Measurements from ENCODE around the gene SPATA19. TPM values are rescaled to one million over a fixed set of nuclear protein-coding genes. Genes with fewer than 3 reads are reported as not detected.
A peak's percentile ranks its signal among the peaks of the same experiment; 100 is the strongest.

The SPATA19 gene
- total and polyA plus RNA-seq, 2 of the 13 experiments (the other 11 are each of a cell fraction or from before 2014, with no cell fraction given) = not detected

DNA sequence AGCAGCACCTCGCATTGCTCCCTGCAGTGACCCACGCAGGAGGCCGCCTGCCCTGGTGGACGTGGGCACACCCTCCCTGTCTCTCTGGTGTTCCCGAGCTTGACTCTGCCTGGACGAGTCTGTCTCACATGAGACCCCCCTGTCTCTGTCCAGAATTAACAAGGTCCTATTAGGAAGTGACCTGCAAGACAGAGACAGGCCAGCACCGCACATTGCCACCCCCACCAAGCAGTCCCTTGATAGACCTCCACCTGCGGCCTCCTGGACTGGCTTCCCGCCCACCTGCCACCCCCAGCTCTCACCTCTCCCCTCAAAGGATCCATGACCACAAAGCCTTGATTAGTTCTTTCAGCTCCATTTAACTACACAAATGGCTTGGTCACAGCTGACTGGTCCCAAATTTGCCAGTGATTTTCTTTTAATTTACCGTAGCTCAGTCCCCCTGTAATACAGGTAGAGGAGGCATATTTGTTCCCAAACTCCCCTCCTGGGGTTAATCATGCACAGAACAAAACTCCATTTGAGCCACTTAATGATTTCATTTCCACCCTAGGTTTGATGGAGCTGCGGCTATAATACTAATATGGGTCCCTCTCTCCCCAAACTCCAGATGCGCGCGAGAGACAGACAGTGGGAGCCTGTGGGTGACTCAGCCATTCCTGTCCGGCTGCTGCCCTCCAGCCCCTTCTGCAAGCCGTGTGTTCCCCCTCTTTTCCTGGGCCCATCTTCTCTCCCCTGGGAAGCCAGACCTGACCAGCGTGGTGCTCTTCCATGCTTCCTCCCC is 11.2 kb downstream of the SPATA19 start:
- Histone ChIP-seq H3K36me3 (replicated peaks in 1 of 2; ENCODE audit: control insufficient read depth in 1 of 2, insufficient read depth in 2 of 2, low read length in 2 of 2) (no peaks in the 10 kb centered on the region), H3K27me3 (ENCODE audit: control insufficient read depth in 1 of 2, insufficient read depth in 2 of 2, low read length in 2 of 2) (no peaks in the 10 kb centered on the region), H3K4me2 (ENCODE audit: low read depth, low read length) (no peak overlapping the region), H4K20me1 (ENCODE audit: insufficient read depth, low read length) (no peaks in the 10 kb centered on the region), H3K9ac (ENCODE audit: insufficient read depth, low read depth, low read length) (no peak overlapping the region), H3K27ac (ENCODE audit: extremely low read length, insufficient read depth, low read length) (no peak overlapping the region), H3K4me1 (ENCODE audit: insufficient read depth, low read length) (no peaks in the 10 kb centered on the region), H3K4me3 (replicated peaks in 1 of 3; ENCODE audit: insufficient read depth in 1 of 3, low read depth in 2 of 3, low read length in 3 of 3) (no peak overlapping the region), H3K9me3 (ENCODE audit: low read length) (no peaks in the 10 kb centered on the region), H3K79me2 (ENCODE audit: insufficient read depth, low read length) (no peaks in the 10 kb centered on the region), H2AFZ (ENCODE audit: low read length) (no peak overlapping the region)
- CTCF ChIA-PET (ENCODE audit: low intra/inter-chr PET ratio, low total read pairs) = interaction anchor here (2.0 to 2.4 kb wide), 3 partner anchors 699 to 756 kb away, joined by 11 to 17 read pairs (median 13); no protein-coding TSS in a partner anchor
- DNase-seq (ENCODE audit: low spot score) (no peak), FAIRE-seq (no peak), ATAC-seq (peak; percentile 27)
- intact Hi-C loops (cut with micrococcal nuclease; ENCODE audit: unreplicated experiment) = no loop called here
- TF ChIP-seq HDAC2 (CRISPR knock-in tag; IDR thresholded peaks at IDR 0.05) (no peak), JUND (CRISPR knock-in tag; IDR thresholded peaks at IDR 0.05) (no peak), SP1 (IDR thresholded peaks at IDR 0.05) (no peak), SP1 (CRISPR knock-in tag; IDR thresholded peaks at IDR 0.05) (no peak), ZNF629 (CRISPR knock-in tag; conservative IDR thresholded peaks at IDR 0.05) (no peak), RFX1 (IDR thresholded peaks at IDR 0.05) (no peak), FOXA3 (CRISPR knock-in tag; IDR thresholded peaks at IDR 0.05) (no peak), ZNF614 (CRISPR knock-in tag; IDR thresholded peaks at IDR 0.05; ENCODE audit: borderline replicate concordance) (no peak), ATF7 (IDR thresholded peaks at IDR 0.05) (no peak), ATF7 (CRISPR knock-in tag; IDR thresholded peaks at IDR 0.05) (no peak), ZNF143 (CRISPR knock-in tag; IDR thresholded peaks at IDR 0.05) (no peak)
- TF ChIP-seq, protein P1, sequence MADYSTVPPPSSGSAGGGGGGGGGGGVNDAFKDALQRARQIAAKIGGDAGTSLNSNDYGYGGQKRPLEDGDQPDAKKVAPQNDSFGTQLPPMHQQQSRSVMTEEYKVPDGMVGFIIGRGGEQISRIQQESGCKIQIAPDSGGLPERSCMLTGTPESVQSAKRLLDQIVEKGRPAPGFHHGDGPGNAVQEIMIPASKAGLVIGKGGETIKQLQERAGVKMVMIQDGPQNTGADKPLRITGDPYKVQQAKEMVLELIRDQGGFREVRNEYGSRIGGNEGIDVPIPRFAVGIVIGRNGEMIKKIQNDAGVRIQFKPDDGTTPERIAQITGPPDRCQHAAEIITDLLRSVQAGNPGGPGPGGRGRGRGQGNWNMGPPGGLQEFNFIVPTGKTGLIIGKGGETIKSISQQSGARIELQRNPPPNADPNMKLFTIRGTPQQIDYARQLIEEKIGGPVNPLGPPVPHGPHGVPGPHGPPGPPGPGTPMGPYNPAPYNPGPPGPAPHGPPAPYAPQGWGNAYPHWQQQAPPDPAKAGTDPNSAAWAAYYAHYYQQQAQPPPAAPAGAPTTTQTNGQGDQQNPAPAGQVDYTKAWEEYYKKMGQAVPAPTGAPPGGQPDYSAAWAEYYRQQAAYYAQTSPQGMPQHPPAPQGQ (CRISPR knock-in tag; IDR thresholded peaks at IDR 0.05; ENCODE audit: borderline replicate concordance) = no peak
- TF ChIP-seq, protein P2, sequence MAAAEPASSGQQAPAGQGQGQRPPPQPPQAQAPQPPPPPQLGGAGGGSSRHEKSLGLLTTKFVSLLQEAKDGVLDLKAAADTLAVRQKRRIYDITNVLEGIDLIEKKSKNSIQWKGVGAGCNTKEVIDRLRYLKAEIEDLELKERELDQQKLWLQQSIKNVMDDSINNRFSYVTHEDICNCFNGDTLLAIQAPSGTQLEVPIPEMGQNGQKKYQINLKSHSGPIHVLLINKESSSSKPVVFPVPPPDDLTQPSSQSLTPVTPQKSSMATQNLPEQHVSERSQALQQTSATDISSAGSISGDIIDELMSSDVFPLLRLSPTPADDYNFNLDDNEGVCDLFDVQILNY (CRISPR knock-in tag; conservative IDR thresholded peaks at IDR 0.05) = no peak
- TF ChIP-seq, protein P3, sequence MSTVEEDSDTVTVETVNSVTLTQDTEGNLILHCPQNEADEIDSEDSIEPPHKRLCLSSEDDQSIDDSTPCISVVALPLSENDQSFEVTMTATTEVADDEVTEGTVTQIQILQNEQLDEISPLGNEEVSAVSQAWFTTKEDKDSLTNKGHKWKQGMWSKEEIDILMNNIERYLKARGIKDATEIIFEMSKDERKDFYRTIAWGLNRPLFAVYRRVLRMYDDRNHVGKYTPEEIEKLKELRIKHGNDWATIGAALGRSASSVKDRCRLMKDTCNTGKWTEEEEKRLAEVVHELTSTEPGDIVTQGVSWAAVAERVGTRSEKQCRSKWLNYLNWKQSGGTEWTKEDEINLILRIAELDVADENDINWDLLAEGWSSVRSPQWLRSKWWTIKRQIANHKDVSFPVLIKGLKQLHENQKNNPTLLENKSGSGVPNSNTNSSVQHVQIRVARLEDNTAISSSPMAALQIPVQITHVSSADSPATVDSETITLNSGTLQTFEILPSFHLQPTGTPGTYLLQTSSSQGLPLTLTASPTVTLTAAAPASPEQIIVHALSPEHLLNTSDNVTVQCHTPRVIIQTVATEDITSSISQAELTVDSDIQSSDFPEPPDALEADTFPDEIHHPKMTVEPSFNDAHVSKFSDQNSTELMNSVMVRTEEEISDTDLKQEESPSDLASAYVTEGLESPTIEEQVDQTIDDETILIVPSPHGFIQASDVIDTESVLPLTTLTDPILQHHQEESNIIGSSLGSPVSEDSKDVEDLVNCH (CRISPR knock-in tag; IDR thresholded peaks at IDR 0.05) = no peak
- POLR2A ChIA-PET = no interaction called here
- in situ Hi-C loops (cut with HindIII; ENCODE audit: extremely low pct_ligation_motif_present, low pct_unique_long_range_greater_than_20kb) = loop anchor here (10.0 kb wide), 1 partner anchor 759 kb away; no protein-coding TSS in a partner anchor
- no TSS peak for BruUV-seq (replicated peaks)
- WGBS (ENCODE audit: low lambda C conversion rate) = 40% methylated on average over 10 of the region's 17 CpGs

Data from HepG2 (cell line).